Ureter (tissue), 1 donor: ENCODE data around the gene MRPL36. TPM values are rescaled to one million over a fixed set of nuclear protein-coding genes. Genes with fewer than 3 reads are reported as not detected.
A peak's percentile ranks its signal among the peaks of the same experiment; 100 is the strongest.

Source experiments
- DNase-seq: peaks from one replicate; pipeline ENCODE4 v3.0.0-alpha.2; 2020; ENCODE audit warnings: low spot score
- total RNA-seq: library from RNA; stranded (reverse); gene quantifications from one replicate; pipeline ENCODE4 v1.2.4, GENCODE V29; 2023
- donor health status: DM: yes; HTN: yes; CAD: no.

The MRPL36 gene
- total RNA-seq, 1 donor from 2014 or later, result 33.2 TPM

GRCh38 chr5:1764606-1764960, 35.1 kb downstream of the MRPL36 start:
- DNase-seq, result no peak

- DNase-seq, result peak; percentile 30
Measured at GRCh38 chr5:1763960-1764605, 35.6 kb downstream of the MRPL36 start.

GRCh38 chr5:1763548-1763911, 36.1 kb downstream of the MRPL36 start:
- DNase-seq, result peak; percentile 41

DNA sequence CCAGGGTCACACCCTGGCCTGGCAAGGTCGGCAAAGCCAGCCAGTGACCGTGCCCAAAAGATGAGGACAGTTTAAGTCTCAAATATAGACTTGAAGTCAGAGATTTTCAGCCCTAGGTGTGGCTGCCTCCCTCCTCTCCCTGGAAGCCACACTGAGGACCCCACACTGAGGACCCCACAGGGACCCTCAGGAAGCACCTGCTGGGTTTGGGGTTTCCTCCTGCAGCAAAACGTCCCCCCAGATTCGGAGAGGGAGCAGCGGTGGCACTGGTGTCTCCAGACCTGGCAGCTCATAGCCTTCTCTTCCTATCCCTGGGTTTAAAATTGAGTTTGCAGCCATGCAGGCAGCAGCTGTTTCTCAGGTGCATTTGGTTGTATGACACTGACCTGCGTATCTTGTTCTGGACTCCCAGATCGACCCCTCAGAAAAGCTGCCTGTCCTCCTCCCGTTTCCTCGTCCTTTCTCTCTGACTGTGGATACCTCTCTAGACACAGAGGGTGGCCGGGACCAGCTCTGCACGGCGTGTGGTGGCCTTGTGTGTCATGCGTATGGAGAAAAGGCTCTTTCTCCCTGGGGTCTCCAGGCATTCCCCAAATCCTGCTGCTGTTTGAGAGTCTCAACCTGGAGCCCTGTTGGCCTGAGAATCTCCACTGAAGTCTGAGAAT, 36.6 kb downstream of the MRPL36 start:
- peak; percentile 30 for DNase-seq

DNA sequence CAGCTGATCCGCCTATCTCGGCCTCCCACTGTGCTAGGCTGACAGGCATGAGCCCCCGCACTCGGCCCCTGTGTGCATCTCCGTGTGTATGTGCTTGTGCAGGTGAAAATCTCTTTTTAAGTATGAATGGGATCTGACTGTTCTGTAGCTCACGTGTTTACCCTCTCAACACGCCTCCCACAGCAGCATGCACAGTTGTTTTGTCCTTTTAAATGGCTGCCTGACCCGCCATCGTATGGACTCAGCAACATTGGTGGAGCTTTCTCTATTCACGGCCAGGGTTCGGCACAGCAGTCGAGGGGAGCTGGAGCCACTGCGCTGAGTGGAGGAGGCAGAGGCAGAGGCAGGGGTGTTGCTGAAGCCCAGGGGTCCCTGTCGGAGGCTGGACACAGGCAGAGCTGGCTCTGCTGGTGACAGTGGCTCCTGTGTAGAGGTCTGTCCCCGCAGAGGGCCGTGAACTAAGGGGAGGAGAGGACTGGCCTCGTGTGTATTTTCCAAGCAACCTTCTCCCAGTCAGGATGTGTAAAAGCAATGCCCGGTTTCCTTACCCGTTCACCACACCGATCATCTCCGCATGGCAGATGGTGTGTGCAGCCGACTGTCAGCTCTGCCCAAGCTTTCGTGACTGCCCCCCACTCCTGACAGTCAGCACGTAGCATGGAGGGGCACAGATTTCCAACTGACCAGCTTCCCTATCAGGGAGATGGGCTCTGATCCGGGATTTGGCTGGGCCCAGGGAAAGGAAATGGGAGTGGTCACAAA, 37.3 kb downstream of the MRPL36 start:
- peak; percentile 34 for DNase-seq

- DNase-seq, result no peak
Measured at GRCh38 chr5:1761453-1761755, 38.2 kb downstream of the MRPL36 start.

DNA sequence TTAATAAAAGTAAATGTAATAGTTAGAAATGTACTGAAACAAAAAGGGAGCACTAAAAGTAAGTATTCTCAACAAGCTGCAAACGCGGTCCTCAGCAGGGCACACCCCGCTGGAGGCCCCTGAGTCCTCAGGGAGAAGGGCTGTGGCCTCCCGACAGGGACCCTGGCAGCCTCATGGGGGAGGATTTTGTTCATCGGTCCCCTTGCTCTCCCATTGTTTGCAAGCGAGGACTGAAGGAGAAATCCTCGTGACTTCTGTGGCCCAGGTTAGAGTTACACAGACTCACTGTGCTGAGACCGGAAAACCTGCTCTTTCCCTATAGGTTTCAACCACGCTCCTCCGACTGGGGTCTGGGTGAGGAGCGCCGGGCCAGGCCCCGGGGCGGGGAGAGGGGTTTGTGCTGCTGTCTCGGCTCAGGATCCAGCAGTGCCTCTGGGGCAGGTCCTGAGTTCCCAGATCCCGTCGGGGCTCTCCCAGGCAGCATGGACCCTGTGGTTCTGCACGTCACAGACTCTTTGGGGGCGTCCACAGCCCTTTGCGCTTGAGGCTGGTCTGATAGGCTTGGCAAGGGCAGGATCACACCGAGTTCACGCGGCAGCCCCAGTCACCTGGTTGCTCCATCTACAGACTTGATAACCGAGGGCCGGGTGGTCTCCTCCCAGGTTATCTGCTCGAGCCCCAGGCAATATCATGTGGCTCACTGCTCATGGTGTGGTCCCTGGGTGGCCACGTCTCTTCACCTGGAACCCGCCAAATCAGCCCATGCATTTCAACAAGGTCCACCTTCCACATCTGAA, 38.8 kb downstream of the MRPL36 start:
- DNase-seq, result peak; percentile 31

GRCh38 chr5:1760231-1760630, 39.4 kb downstream of the MRPL36 start:
- no peak for DNase-seq

GRCh38 chr5:1759378-1759970, 40.2 kb downstream of the MRPL36 start:
- peak; percentile 18 for DNase-seq

DNA sequence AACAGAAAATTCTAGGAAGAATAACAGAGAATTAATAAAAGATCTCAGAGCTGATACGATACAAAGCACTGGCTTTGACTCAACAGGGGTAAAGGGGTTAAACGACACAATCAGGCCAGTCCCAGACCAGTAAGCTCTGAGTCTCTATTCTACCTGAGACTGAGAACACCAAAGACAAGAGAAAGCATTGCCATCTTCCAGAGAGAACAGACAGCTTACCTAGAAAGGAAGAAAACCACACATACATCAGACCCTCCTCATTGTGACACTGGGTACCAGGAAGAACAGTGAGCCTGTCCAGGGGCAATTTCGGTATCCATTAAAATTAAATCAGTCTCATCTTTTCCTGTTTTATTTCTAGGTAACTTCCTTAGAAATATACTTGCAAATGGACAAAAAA, 41.1 kb downstream of the MRPL36 start:
- DNase-seq, result no peak

- peak; percentile 26 for DNase-seq
Measured at GRCh38 chr5:1757511-1757910, 42.1 kb downstream of the MRPL36 start.

DNA sequence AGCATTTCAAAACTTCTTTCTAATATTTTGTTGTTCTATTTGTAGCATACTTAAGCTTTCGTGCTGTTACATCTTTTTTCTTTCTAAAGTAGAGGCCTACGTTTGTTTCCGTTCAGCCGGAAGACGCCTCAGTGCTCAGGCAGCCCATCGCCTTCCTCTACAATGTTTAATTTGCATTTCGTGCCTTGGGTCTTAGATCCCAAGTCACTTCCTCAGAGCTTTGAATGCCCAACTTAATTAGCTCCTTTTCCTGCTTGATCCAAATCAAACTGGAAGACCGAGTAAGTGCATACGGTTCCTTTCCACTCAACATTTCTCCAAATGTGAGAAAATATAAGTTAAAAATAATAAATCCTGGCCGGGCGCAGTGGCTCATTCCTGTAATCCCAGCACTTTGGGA, 43.2 kb downstream of the MRPL36 start:
- no peak for DNase-seq

DNA sequence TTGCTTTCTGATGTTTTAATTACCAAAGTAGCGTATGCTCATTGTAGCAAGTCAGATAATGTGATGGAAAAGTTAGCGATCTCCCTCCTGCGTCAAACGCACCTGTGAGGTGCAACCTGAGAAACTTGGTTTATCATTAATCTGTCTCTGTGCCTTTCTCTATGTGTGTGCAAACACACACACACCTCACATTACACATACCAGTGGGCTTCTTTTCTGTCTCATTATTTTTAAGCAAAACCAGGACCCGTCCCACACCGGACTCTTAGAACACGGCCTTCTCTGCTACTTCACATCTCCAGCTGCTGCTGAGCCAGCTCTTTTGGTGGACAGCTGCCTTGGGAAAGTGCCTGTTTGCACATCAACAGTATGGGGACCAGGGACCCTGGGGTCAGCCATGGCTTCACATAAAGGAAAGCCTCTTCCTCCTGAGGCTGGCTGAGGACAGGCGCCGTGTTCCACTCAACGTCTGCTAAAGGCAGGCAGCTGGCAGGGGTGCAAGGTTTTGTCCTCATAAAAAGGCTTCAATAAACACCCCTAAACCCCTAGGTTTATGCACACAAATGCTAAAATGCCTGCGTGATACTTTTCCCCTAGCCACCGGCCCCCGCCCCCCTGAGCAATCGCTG, 44.2 kb downstream of the MRPL36 start:
- peak; percentile 36 for DNase-seq

GRCh38 chr5:1754531-1755220, 45.0 kb downstream of the MRPL36 start:
- peak; percentile 25 for DNase-seq

- peak; percentile 13 for DNase-seq
Measured at GRCh38 chr5:1753490-1753889, 46.1 kb downstream of the MRPL36 start.

- no peak for DNase-seq
Measured at GRCh38 chr5:1752881-1753280, 46.8 kb downstream of the MRPL36 start.

DNA sequence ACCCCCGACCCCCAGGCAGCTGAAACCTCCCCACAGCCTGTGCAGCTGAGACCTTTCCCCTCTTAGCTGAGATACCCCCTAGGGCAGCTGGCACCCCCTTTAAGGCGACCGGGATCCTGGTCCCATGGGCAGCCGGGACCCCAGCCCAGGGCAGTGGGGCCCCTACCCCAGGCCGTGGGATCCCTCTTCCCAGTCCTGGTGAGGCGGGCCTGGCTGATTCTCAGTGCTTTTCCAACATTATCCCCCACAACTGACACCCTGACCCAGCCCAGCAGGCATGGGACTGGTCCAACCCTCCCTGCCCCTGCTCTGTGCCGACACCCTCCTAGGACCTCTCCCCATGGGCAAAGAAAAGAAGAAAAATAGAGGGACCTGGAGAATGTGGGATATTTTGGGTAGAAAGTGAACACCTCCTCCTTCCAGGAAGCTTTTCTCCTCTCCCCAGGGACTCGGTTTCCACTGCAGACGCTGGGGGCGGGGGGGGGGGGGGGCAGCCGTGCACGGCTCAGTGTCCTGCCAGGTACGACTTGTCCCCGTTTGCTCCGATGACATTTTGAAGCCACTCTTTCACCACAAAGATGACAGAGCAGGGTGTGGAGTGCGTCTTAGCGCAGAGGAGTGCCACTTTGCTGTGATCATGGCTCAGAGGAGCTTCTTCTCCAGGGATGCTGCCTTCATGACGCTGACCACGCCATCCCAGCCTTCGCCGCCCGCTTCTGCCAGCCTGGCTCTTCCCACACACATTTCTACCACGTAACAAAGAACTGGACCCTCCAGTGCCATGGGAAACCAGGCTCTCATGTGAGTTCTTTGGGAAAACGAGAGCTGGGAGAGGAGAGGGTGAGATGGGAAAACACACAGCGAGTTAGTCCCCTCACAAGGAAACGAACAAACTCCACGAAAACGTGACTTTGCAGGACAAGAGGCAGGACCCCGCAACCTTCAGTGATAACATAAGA, 47.5 kb downstream of the MRPL36 start:
- DNase-seq, result peak; percentile 18

GRCh38 chr5:1751026-1751863, 48.4 kb downstream of the MRPL36 start:
- peak; percentile 40 for DNase-seq

GRCh38 chr5:1750469-1750868, 49.2 kb downstream of the MRPL36 start:
- DNase-seq, result peak; percentile 32
